B cell (primary cell): Measurements from ENCODE around the gene RARRES1.

ENCODE experiments used
- EZH2 ChIP-seq: IDR thresholded peaks from 2 replicates; pipeline ENCODE4 v1.6.1; 2012; ENCODE audit warnings: borderline replicate concordance, low read depth, mild to moderate bottlenecking, moderate library complexity, low read length; ENCODE audit not compliant: insufficient read depth, poor library complexity, severe bottlenecking
- TF ChIP-seq, protein P1 (sequence below): fragments of 200-600 bp; IDR thresholded peaks from one replicate; pipeline ENCODE4 v1.8.0; 2022; ENCODE audit warnings: antibody characterized with exemption, mild to moderate bottlenecking

DNA sequence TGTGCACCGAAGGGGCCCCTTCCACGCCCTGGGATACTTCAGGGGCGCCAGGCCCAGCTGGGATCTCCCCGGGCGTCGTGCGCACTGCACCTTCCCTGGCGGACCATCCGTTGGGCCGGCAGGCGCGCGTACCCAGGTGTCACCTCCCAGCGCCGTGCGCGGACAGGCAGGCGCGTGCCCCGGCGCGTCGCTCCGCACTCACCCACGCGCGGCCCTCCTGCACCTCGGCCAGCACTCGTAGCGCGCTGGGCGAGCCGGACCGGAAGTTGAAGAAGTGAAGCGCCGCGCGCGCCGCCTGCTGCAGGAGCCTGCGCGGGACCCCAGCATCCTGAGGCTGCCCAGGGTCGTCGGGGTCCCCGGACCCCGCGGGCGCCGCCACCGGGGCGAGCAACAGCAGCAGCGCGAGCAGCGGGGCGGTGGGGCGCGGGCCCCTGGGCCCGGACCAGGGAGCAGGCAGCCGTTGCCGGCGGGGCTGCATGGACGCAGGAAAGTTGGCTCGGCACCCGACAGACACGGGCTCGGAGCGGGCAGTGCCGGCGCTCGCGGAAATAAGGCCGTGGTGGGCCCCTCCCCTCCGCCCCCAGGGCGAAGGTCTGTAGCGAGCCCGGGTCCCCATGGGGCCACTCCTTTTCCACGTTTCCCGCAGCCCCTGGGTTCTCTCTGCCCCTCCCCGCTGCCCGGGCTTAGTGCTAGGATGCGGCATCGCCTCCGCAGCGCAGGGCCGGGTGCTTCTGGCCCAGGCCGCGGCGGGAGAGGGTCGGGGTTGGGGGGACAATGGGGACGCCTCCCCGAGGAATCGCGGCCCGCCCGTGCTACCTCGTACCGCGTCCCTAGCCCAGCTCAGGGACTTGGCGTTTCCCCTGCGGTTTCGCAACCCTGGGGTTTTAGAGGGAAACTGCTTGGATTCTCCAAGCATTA is at the start of gene RARRES1:
- TF ChIP-seq, protein P1, sequence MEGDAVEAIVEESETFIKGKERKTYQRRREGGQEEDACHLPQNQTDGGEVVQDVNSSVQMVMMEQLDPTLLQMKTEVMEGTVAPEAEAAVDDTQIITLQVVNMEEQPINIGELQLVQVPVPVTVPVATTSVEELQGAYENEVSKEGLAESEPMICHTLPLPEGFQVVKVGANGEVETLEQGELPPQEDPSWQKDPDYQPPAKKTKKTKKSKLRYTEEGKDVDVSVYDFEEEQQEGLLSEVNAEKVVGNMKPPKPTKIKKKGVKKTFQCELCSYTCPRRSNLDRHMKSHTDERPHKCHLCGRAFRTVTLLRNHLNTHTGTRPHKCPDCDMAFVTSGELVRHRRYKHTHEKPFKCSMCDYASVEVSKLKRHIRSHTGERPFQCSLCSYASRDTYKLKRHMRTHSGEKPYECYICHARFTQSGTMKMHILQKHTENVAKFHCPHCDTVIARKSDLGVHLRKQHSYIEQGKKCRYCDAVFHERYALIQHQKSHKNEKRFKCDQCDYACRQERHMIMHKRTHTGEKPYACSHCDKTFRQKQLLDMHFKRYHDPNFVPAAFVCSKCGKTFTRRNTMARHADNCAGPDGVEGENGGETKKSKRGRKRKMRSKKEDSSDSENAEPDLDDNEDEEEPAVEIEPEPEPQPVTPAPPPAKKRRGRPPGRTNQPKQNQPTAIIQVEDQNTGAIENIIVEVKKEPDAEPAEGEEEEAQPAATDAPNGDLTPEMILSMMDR: no peak
- no peak for TF ChIP-seq EZH2
